B cell (primary cell): ENCODE measurements around the gene RPTOR.

Experiments used
- CTCF ChIP-seq: fragments of 200-600 bp; IDR thresholded peaks from one replicate; pipeline ENCODE4 v1.8.0; 2022; ENCODE audit warnings: antibody characterized with exemption, mild to moderate bottlenecking
- EZH2 ChIP-seq: IDR thresholded peaks from 2 replicates; pipeline ENCODE4 v1.6.1; 2012; ENCODE audit warnings: borderline replicate concordance, low read depth, mild to moderate bottlenecking, moderate library complexity, low read length; ENCODE audit not compliant: insufficient read depth, poor library complexity, severe bottlenecking

- no peak for TF ChIP-seq CTCF
- no peak for TF ChIP-seq EZH2
These were observed 292.4 kb downstream of the RPTOR start for GRCh38 chr17:80836971-80837481.
